ENCODE data around the gene PCDHB4.
A peak's percentile ranks its signal among the peaks of the same experiment; 100 is the strongest.
"Not testable (repeated sequence)": the region's sequence is repeated elsewhere in the genome, so short reads cannot be mapped to it uniquely, and the experiment has no call there.

Gene PCDHB4

DNA sequence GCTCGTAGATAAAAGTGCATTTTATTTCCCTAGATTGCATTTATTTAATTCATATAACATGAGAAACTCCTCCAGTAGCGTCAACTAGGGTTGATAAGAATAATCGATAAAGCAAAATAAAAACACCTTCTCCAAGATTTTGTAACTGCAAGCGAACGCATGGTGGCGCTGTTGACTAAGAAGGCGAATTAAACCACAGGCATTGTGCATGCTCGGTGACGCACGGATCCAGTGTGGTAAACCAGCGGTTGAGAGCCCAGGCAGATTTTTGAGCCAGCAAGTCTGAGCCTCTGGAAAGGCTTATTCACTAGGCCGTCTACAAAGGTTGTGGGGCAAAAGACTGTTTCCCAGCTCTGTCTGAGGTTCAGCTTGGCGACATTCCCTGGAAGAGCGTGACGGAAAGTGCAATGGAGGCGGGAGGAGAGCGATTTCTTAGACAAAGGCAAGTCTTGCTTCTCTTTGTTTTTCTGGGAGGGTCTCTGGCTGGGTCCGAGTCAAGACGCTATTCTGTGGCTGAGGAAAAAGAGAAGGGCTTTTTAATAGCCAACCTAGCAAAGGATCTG, 21.3 kb upstream of the PCDHB4 start, which contains the start of gene PCDHB3:
PCDHB3 (plus strand) TSS at position 231 of the 563 bp plus-strand sequence; CDS start at position 408, 177 bp downstream.
- peak; percentile 45 for DNase-seq
- no peak within 1 kb of the TSS for H2AFZ ChIP-seq (ENCODE audit: low read length)
- no peak within 1 kb of the TSS for H3K27ac ChIP-seq (ENCODE audit: low read length)
- H3K9me3 ChIP-seq (replicated peaks; ENCODE audit: insufficient read depth, low read length) = no peaks in the 10 kb centered on the region
- H3F3A ChIP-seq (ENCODE audit: insufficient read depth, low read length) = no peaks in the 10 kb centered on the region
- H3K4me3 ChIP-seq (ENCODE audit: low read length) = no peak within 1 kb of the TSS
- H3K4me1 ChIP-seq (ENCODE audit: low read length) = no peaks in the 10 kb centered on the region
- no peaks in the 10 kb centered on the region for H3K27me3 ChIP-seq (replicated peaks; ENCODE audit: insufficient read depth, low read length)
- no peaks in the 10 kb centered on the region for H4K20me1 ChIP-seq (ENCODE audit: insufficient read depth, low read length)
- no peak for TF ChIP-seq EZH2phosphoT487 (IDR thresholded peaks at IDR 0.05; ENCODE audit: low read length)
- TF ChIP-seq, protein P1, sequence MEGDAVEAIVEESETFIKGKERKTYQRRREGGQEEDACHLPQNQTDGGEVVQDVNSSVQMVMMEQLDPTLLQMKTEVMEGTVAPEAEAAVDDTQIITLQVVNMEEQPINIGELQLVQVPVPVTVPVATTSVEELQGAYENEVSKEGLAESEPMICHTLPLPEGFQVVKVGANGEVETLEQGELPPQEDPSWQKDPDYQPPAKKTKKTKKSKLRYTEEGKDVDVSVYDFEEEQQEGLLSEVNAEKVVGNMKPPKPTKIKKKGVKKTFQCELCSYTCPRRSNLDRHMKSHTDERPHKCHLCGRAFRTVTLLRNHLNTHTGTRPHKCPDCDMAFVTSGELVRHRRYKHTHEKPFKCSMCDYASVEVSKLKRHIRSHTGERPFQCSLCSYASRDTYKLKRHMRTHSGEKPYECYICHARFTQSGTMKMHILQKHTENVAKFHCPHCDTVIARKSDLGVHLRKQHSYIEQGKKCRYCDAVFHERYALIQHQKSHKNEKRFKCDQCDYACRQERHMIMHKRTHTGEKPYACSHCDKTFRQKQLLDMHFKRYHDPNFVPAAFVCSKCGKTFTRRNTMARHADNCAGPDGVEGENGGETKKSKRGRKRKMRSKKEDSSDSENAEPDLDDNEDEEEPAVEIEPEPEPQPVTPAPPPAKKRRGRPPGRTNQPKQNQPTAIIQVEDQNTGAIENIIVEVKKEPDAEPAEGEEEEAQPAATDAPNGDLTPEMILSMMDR (IDR thresholded peaks at IDR 0.05; ENCODE audit: low read length) = peak; percentile 48
- no peak for TF ChIP-seq EZH2 (optimal IDR thresholded peaks at IDR 0.05; ENCODE audit: low read depth, low read length)
- H3K36me3 ChIP-seq (replicated peaks; ENCODE audit: insufficient read depth, low read length) = no peaks in the 10 kb centered on the region
- no peak within 1 kb of the TSS for H3K9ac ChIP-seq (ENCODE audit: low read length)
- H3K79me2 ChIP-seq (ENCODE audit: low read length) = no peaks in the 10 kb centered on the region
- no peaks in the 10 kb centered on the region for H3K9me2 ChIP-seq (replicated peaks; ENCODE audit: insufficient read depth, low read length)
- H3K4me2 ChIP-seq (ENCODE audit: low read depth, low read length) = no peak within 1 kb of the TSS

DNA sequence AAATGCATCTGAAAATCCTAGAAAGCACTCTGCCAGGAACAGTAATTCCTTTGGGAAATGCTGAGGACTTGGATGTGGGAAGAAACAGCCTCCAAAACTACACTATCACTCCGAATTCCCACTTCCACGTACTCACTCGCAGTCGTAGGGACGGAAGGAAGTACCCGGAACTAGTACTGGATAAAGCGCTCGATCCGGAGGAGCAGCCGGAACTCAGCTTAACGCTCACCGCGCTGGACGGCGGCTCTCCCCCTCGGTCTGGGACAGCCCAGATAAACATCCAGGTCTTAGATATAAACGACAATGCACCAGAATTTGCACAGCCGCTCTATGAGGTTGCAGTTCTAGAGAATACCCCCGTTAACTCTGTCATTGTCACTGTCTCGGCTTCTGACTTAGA, 20.6 kb upstream of the PCDHB4 start:
- H3K27me3 ChIP-seq (replicated peaks; ENCODE audit: insufficient read depth, low read length) = no peaks in the 10 kb centered on the region
- H2AFZ ChIP-seq (ENCODE audit: low read length) = no peak overlapping the region
- H3K9me3 ChIP-seq (replicated peaks; ENCODE audit: insufficient read depth, low read length) = no peaks in the 10 kb centered on the region
- H3K79me2 ChIP-seq (ENCODE audit: low read length) = no peaks in the 10 kb centered on the region
- no peaks in the 10 kb centered on the region for H3K36me3 ChIP-seq (replicated peaks; ENCODE audit: insufficient read depth, low read length)
- H3K27ac ChIP-seq (ENCODE audit: low read length) = no peak overlapping the region
- no peak for DNase-seq
- no peak overlapping the region for H3K4me3 ChIP-seq (ENCODE audit: low read length)
- no peaks in the 10 kb centered on the region for H3K4me1 ChIP-seq (ENCODE audit: low read length)
- H3K9me2 ChIP-seq (replicated peaks; ENCODE audit: insufficient read depth, low read length) = no peaks in the 10 kb centered on the region
- no peak overlapping the region for H3K9ac ChIP-seq (ENCODE audit: low read length)
- no peaks in the 10 kb centered on the region for H3F3A ChIP-seq (ENCODE audit: insufficient read depth, low read length)
- H4K20me1 ChIP-seq (ENCODE audit: insufficient read depth, low read length) = no peaks in the 10 kb centered on the region
- TF ChIP-seq EZH2phosphoT487 (IDR thresholded peaks at IDR 0.05; ENCODE audit: low read length) (no peak), EZH2 (optimal IDR thresholded peaks at IDR 0.05; ENCODE audit: low read depth, low read length) (no peak)
- TF ChIP-seq, protein P1 (IDR thresholded peaks at IDR 0.05; ENCODE audit: low read length) = no peak
- no peak overlapping the region for H3K4me2 ChIP-seq (ENCODE audit: low read depth, low read length)

DNA sequence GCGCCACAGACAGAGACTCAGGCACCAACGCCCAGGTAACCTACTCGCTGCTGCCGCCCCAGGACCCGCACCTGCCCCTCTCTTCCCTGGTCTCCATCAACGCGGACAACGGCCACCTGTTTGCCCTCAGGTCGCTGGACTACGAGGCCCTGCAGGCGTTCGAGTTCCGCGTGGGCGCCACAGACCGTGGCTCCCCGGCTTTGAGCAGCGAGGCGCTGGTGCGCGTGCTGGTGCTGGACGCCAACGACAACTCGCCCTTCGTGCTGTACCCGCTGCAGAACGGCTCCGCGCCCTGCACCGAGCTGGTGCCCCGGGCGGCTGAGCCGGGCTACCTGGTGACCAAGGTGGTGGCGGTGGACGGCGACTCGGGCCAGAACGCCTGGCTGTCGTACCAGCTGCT, 19.5 kb upstream of the PCDHB4 start:
- not testable (repeated sequence) for H3K27ac ChIP-seq (ENCODE audit: low read length); H4K20me1 ChIP-seq (ENCODE audit: insufficient read depth, low read length); H3K4me3 ChIP-seq (ENCODE audit: low read length); H3K4me1 ChIP-seq (ENCODE audit: low read length); H3K36me3 ChIP-seq (replicated peaks; ENCODE audit: insufficient read depth, low read length); DNase-seq; H3F3A ChIP-seq (ENCODE audit: insufficient read depth, low read length); H3K9me3 ChIP-seq (replicated peaks; ENCODE audit: insufficient read depth, low read length); H2AFZ ChIP-seq (ENCODE audit: low read length); H3K4me2 ChIP-seq (ENCODE audit: low read depth, low read length); H3K27me3 ChIP-seq (replicated peaks; ENCODE audit: insufficient read depth, low read length); H3K79me2 ChIP-seq (ENCODE audit: low read length); H3K9ac ChIP-seq (ENCODE audit: low read length); H3K9me2 ChIP-seq (replicated peaks; ENCODE audit: insufficient read depth, low read length)

DNA sequence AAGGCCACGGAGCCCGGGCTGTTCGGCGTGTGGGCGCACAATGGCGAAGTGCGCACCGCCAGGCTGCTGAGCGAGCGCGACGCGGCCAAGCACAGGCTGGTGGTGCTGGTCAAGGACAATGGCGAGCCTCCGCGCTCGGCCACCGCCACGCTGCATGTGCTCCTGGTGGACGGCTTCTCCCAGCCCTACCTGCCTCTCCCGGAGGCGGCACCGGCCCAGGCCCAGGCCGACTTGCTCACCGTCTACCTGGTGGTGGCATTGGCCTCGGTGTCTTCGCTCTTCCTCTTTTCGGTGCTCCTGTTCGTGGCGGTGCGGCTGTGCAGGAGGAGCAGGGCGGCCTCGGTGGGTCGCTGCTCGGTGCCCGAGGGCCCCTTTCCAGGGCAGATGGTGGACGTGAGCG, 19.1 kb upstream of the PCDHB4 start:
- H3K36me3 ChIP-seq (replicated peaks; ENCODE audit: insufficient read depth, low read length); H3K4me1 ChIP-seq (ENCODE audit: low read length); DNase-seq; H3K9me3 ChIP-seq (replicated peaks; ENCODE audit: insufficient read depth, low read length); H3F3A ChIP-seq (ENCODE audit: insufficient read depth, low read length); H3K79me2 ChIP-seq (ENCODE audit: low read length); H4K20me1 ChIP-seq (ENCODE audit: insufficient read depth, low read length); H3K9ac ChIP-seq (ENCODE audit: low read length); H2AFZ ChIP-seq (ENCODE audit: low read length); H3K27me3 ChIP-seq (replicated peaks; ENCODE audit: insufficient read depth, low read length); H3K4me2 ChIP-seq (ENCODE audit: low read depth, low read length); H3K9me2 ChIP-seq (replicated peaks; ENCODE audit: insufficient read depth, low read length); H3K27ac ChIP-seq (ENCODE audit: low read length); H3K4me3 ChIP-seq (ENCODE audit: low read length): not testable (repeated sequence)
